Measurements from ENCODE around the gene COA3. TPM values are rescaled to one million over a fixed set of nuclear protein-coding genes. Genes with fewer than 3 reads are reported as not detected.

The COA3 gene
- total RNA-seq, 1 experiment from 2014 or later = 54.2 TPM

DNA sequence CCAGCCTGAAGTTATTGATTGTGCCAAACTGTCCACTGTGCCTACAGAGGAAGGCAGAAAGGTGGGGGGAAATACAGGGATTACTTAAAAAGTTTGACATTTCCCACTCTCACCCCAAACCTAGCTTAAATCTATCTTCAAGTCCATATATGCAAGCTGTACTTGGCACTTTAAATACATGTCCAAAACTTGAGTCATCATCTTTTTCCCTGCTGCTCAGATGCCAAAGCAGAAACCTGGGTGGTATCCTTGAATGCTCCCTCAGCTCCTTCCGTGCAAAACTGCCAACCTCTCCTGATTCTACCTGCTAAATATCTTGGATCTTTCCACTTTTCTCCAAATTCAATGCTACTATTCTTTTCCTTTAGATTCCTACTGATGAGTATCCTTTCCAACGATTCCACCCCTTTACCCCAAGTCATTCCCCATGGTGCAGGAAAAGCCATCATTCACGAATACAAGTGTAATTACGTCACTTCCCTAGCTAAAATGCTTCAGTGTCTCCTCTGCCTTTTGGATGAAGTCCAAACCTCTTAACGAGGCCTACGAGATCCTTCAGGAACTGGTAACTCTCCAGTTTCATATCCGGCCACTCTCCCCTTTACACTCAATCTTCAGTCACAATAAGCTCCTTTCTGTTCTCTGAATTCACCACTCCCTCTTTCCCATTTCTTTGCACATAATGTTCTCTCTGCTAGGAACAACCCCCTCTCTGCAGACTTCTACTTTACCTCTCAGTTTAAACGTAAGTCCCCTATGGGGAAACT, 16.3 kb upstream of the COA3 start:
- H3K4me1 Mint-ChIP-seq = no peaks in the 10 kb centered on the region
- H3K36me3 Mint-ChIP-seq = peaks cover 68% of the 10 kb centered on the region
- ATAC-seq = no peak
- no peak for TF ChIP-seq NFE2L1 (CRISPR knock-in tag; IDR thresholded peaks at IDR 0.05)
- ChIA-PET CTCF (interaction anchor here (2.4 kb wide), 1 partner anchor 10 kb away, joined by 12 read pairs; the partner anchor contains the start of gene BECN1), POLR2A (interaction anchor here (0.7 kb wide), 1 partner anchor 9 kb away, joined by 3 read pairs; the partner anchor contains the start of gene BECN1)
- no peak overlapping the region for H3K27ac Mint-ChIP-seq
- no peaks in the 10 kb centered on the region for H3K9me3 Mint-ChIP-seq
- DNase-seq (ENCODE audit: low spot score) = no peak
- no peaks in the 10 kb centered on the region for H3K27me3 Mint-ChIP-seq (ENCODE audit: low read depth)
- no peak overlapping the region for H3K4me3 Mint-ChIP-seq

DNA sequence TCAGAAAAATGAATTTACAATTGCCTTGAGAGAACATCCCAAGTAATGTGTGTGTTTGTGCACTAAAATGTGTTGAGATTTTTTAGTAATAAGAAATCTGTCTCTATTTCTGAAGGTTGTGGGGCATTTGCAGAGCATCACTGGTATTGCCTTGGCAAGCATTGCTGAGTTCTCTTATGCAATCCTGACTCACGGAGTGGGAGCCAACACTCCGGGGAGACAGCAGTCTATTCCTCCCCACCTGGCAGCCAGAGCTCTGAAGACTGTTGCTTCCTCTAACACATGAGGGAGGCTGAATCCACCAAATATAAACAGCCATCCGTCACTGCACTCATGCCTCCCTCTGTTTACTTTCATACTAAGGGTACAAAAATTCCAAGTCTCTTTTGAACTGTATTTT, 10.7 kb upstream of the COA3 start:
- Mint-ChIP-seq H3K27me3 (ENCODE audit: low read depth) (no peaks in the 10 kb centered on the region; the same call in 1 of the 2 replicates), H3K4me3 (no peak overlapping the region), H3K9me3 (no peaks in the 10 kb centered on the region), H3K36me3 (peaks cover 26% of the 10 kb centered on the region), H3K4me1 (no peaks in the 10 kb centered on the region), H3K27ac (no peak overlapping the region)
- TF ChIP-seq SMAD3 (CRISPR knock-in tag; IDR thresholded peaks at IDR 0.05; ENCODE audit: borderline replicate concordance) (no peak), OVOL2 (CRISPR knock-in tag; IDR thresholded peaks at IDR 0.05; ENCODE audit: borderline replicate concordance) (no peak), CREB1 (CRISPR knock-in tag; IDR thresholded peaks at IDR 0.05) (no peak), SOX15 (CRISPR knock-in tag; IDR thresholded peaks at IDR 0.05) (no peak)
- TF ChIP-seq, protein P1, sequence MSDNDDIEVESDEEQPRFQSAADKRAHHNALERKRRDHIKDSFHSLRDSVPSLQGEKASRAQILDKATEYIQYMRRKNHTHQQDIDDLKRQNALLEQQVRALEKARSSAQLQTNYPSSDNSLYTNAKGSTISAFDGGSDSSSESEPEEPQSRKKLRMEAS (CRISPR knock-in tag; IDR thresholded peaks at IDR 0.05) = no peak
- TF ChIP-seq, protein P2, sequence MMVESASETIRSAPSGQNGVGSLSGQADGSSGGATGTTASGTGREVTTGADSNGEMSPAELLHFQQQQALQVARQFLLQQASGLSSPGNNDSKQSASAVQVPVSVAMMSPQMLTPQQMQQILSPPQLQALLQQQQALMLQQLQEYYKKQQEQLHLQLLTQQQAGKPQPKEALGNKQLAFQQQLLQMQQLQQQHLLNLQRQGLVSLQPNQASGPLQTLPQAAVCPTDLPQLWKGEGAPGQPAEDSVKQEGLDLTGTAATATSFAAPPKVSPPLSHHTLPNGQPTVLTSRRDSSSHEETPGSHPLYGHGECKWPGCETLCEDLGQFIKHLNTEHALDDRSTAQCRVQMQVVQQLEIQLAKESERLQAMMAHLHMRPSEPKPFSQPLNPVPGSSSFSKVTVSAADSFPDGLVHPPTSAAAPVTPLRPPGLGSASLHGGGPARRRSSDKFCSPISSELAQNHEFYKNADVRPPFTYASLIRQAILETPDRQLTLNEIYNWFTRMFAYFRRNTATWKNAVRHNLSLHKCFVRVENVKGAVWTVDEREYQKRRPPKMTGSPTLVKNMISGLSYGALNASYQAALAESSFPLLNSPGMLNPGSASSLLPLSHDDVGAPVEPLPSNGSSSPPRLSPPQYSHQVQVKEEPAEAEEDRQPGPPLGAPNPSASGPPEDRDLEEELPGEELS (CRISPR knock-in tag; IDR thresholded peaks at IDR 0.05) = no peak
- TF ChIP-seq, protein P3, sequence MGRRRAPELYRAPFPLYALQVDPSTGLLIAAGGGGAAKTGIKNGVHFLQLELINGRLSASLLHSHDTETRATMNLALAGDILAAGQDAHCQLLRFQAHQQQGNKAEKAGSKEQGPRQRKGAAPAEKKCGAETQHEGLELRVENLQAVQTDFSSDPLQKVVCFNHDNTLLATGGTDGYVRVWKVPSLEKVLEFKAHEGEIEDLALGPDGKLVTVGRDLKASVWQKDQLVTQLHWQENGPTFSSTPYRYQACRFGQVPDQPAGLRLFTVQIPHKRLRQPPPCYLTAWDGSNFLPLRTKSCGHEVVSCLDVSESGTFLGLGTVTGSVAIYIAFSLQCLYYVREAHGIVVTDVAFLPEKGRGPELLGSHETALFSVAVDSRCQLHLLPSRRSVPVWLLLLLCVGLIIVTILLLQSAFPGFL (CRISPR knock-in tag; IDR thresholded peaks at IDR 0.05; ENCODE audit: borderline replicate concordance) = no peak
- TF ChIP-seq, protein P4, sequence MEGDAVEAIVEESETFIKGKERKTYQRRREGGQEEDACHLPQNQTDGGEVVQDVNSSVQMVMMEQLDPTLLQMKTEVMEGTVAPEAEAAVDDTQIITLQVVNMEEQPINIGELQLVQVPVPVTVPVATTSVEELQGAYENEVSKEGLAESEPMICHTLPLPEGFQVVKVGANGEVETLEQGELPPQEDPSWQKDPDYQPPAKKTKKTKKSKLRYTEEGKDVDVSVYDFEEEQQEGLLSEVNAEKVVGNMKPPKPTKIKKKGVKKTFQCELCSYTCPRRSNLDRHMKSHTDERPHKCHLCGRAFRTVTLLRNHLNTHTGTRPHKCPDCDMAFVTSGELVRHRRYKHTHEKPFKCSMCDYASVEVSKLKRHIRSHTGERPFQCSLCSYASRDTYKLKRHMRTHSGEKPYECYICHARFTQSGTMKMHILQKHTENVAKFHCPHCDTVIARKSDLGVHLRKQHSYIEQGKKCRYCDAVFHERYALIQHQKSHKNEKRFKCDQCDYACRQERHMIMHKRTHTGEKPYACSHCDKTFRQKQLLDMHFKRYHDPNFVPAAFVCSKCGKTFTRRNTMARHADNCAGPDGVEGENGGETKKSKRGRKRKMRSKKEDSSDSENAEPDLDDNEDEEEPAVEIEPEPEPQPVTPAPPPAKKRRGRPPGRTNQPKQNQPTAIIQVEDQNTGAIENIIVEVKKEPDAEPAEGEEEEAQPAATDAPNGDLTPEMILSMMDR (IDR thresholded peaks at IDR 0.05) = no peak
- TF ChIP-seq, protein P5, sequence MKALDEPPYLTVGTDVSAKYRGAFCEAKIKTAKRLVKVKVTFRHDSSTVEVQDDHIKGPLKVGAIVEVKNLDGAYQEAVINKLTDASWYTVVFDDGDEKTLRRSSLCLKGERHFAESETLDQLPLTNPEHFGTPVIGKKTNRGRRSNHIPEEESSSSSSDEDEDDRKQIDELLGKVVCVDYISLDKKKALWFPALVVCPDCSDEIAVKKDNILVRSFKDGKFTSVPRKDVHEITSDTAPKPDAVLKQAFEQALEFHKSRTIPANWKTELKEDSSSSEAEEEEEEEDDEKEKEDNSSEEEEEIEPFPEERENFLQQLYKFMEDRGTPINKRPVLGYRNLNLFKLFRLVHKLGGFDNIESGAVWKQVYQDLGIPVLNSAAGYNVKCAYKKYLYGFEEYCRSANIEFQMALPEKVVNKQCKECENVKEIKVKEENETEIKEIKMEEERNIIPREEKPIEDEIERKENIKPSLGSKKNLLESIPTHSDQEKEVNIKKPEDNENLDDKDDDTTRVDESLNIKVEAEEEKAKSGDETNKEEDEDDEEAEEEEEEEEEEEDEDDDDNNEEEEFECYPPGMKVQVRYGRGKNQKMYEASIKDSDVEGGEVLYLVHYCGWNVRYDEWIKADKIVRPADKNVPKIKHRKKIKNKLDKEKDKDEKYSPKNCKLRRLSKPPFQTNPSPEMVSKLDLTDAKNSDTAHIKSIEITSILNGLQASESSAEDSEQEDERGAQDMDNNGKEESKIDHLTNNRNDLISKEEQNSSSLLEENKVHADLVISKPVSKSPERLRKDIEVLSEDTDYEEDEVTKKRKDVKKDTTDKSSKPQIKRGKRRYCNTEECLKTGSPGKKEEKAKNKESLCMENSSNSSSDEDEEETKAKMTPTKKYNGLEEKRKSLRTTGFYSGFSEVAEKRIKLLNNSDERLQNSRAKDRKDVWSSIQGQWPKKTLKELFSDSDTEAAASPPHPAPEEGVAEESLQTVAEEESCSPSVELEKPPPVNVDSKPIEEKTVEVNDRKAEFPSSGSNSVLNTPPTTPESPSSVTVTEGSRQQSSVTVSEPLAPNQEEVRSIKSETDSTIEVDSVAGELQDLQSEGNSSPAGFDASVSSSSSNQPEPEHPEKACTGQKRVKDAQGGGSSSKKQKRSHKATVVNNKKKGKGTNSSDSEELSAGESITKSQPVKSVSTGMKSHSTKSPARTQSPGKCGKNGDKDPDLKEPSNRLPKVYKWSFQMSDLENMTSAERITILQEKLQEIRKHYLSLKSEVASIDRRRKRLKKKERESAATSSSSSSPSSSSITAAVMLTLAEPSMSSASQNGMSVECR (CRISPR knock-in tag; IDR thresholded peaks at IDR 0.05; ENCODE audit: borderline replicate concordance) = no peak
- ChIA-PET POLR2A (no interaction called here), CTCF (interaction anchor here (0.9 to 2.4 kb wide), 3 partner anchors 11 to 46 kb away, joined by 4 to 7 read pairs (median 6); partner anchors contain the start of gene BECN1)
- DNase-seq (ENCODE audit: low spot score) = no peak
- ATAC-seq = no peak

DNA sequence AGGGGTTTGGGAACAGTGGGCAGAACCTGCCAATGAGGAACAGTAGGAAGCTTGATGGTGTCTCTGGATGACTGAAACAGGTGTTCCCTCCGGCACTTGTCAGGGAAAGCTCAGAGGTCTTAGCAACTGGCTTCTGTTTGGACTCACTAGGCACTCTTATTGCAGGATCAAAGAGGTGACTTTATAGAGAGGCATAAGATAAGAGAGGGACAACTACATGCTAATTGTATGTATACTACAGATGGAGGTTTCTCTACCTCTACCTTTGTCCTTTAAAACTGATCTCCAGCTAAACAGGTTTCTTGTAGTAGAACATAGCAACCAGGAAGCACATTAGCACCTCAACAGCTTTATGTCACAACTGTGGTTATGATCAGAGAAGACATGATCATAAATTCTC, 7.7 kb upstream of the COA3 start:
- ATAC-seq (no peak), DNase-seq (ENCODE audit: low spot score) (no peak)
- peaks cover 4% of the 10 kb centered on the region for H3K27me3 Mint-ChIP-seq (ENCODE audit: low read depth)
- no peaks in the 10 kb centered on the region for H3K9me3 Mint-ChIP-seq
- peaks cover 13% of the 10 kb centered on the region for H3K36me3 Mint-ChIP-seq
- TF ChIP-seq ESRRA (CRISPR knock-in tag; IDR thresholded peaks at IDR 0.05; ENCODE audit: borderline replicate concordance) (no peak), CREM (CRISPR knock-in tag; IDR thresholded peaks at IDR 0.05) (no peak), EMX1 (CRISPR knock-in tag; IDR thresholded peaks at IDR 0.05) (no peak), RELA (CRISPR knock-in tag; IDR thresholded peaks at IDR 0.05; ENCODE audit: borderline replicate concordance) (no peak)
- TF ChIP-seq, protein P6, sequence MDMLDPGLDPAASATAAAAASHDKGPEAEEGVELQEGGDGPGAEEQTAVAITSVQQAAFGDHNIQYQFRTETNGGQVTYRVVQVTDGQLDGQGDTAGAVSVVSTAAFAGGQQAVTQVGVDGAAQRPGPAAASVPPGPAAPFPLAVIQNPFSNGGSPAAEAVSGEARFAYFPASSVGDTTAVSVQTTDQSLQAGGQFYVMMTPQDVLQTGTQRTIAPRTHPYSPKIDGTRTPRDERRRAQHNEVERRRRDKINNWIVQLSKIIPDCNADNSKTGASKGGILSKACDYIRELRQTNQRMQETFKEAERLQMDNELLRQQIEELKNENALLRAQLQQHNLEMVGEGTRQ (CRISPR knock-in tag; IDR thresholded peaks at IDR 0.05) = no peak
- TF ChIP-seq, protein P7, sequence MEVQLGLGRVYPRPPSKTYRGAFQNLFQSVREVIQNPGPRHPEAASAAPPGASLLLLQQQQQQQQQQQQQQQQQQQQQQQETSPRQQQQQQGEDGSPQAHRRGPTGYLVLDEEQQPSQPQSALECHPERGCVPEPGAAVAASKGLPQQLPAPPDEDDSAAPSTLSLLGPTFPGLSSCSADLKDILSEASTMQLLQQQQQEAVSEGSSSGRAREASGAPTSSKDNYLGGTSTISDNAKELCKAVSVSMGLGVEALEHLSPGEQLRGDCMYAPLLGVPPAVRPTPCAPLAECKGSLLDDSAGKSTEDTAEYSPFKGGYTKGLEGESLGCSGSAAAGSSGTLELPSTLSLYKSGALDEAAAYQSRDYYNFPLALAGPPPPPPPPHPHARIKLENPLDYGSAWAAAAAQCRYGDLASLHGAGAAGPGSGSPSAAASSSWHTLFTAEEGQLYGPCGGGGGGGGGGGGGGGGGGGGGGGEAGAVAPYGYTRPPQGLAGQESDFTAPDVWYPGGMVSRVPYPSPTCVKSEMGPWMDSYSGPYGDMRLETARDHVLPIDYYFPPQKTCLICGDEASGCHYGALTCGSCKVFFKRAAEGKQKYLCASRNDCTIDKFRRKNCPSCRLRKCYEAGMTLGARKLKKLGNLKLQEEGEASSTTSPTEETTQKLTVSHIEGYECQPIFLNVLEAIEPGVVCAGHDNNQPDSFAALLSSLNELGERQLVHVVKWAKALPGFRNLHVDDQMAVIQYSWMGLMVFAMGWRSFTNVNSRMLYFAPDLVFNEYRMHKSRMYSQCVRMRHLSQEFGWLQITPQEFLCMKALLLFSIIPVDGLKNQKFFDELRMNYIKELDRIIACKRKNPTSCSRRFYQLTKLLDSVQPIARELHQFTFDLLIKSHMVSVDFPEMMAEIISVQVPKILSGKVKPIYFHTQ (CRISPR knock-in tag; IDR thresholded peaks at IDR 0.05) = no peak
- ChIA-PET CTCF (interaction anchor here (1.5 to 1.8 kb wide), 2 partner anchors 14 to 18 kb away, joined by 3 to 5 read pairs; partner anchors contain the start of gene BECN1), POLR2A (interaction anchor here (0.7 kb wide), 1 partner anchor 29 kb away, joined by 3 read pairs; no protein-coding TSS in a partner anchor)
- no peak overlapping the region for H3K27ac Mint-ChIP-seq
- H3K4me3 Mint-ChIP-seq = no peak overlapping the region
- H3K4me1 Mint-ChIP-seq = no peaks in the 10 kb centered on the region
